Suprapubic skin (tissue), 3 donors: ENCODE measurements around the gene KIF3B.

Experiments used
- POLR2A ChIP-seq, 2 donors: fragments of 450-650 bp; IDR thresholded peaks; one replicate each; pipeline ENCODE4 v1.6.1; 2017; ENCODE audit warnings: antibody characterized with exemption in 2 of 2, mild to moderate bottlenecking in 2 of 2, moderate library complexity in 2 of 2
- TF ChIP-seq, protein P1 (sequence below), 2 donors: fragments of 200-600 bp in 1 of 2; fragments of 450-650 bp in 1 of 2; sonication (generic) in 1 of 2; IDR thresholded peaks; one replicate each; pipeline ENCODE4 v1.5.1; 2016 to 2019; ENCODE audit warnings: antibody characterized with exemption in 2 of 2, mild to moderate bottlenecking in 1 of 2, moderate library complexity in 1 of 2

DNA sequence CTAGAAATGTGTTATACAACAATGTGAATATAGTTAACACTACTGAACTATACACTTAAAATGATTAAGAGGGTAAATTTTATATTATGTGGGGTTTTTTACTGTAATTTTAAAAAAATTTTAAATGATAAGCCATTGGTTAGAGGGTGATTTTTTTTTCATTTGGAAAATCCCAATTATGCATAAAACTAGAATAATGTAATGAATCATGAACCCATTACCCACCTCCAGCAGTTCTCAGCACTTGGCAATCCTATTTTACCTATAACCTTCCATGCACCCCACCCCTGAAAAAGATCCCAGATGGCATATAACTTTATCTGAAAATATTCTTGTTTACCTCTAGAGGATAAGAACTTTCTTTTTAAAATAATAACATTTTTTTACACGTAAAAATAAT is 13.7 kb downstream of the KIF3B start:
- no peak for TF ChIP-seq POLR2A (IDR thresholded peaks at IDR 0.05)
- TF ChIP-seq, protein P1, sequence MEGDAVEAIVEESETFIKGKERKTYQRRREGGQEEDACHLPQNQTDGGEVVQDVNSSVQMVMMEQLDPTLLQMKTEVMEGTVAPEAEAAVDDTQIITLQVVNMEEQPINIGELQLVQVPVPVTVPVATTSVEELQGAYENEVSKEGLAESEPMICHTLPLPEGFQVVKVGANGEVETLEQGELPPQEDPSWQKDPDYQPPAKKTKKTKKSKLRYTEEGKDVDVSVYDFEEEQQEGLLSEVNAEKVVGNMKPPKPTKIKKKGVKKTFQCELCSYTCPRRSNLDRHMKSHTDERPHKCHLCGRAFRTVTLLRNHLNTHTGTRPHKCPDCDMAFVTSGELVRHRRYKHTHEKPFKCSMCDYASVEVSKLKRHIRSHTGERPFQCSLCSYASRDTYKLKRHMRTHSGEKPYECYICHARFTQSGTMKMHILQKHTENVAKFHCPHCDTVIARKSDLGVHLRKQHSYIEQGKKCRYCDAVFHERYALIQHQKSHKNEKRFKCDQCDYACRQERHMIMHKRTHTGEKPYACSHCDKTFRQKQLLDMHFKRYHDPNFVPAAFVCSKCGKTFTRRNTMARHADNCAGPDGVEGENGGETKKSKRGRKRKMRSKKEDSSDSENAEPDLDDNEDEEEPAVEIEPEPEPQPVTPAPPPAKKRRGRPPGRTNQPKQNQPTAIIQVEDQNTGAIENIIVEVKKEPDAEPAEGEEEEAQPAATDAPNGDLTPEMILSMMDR (IDR thresholded peaks at IDR 0.05): no peak
